Dorsolateral prefrontal cortex (tissue), 118 donors: ENCODE measurements around the gene EIF5. TPM values are rescaled to one million over a fixed set of nuclear protein-coding genes. Genes with fewer than 3 reads are reported as not detected.

Source experiments
- total RNA-seq, 120 experiments: library from RNA; stranded (reverse); gene quantifications; one replicate each; pipeline versions ENCODE4 v1.2.3 to v1.2.4, GENCODE V29; 2022

Gene EIF5
- total RNA-seq, 120 experiments from 2014 or later, result 176 to 436 (median 299) TPM

Other genes starting within 250 kb of the EIF5 start
- gene EXOC3L4, start 239.5 kb upstream of the EIF5 start, total RNA-seq, result under 1 TPM in 3 of 120 experiments, not detected in 117; 0.45 to 0.88 (median 0.49) TPM
- 10 to 100 TPM; 12.6 to 56.2 (median 22.2) TPM for gene TNFAIP2, start 210.8 kb upstream of the EIF5 start, total RNA-seq
- 100 to 1,000 TPM; 106 to 189 (median 135) TPM for gene MARK3, start 51.2 kb downstream of the EIF5 start, total RNA-seq
- 1,000 to 10,000 TPM; 1,109 to 2,418 (median 1,592) TPM for gene CKB, start 188.6 kb downstream of the EIF5 start, total RNA-seq
- 10 to 100 TPM in 119 of 120 experiments, 1 to 10 TPM in 1; 9.8 to 20.3 (median 14.3) TPM for gene TRMT61A, start 195.0 kb downstream of the EIF5 start, total RNA-seq
- gene BAG5, start 228.4 kb downstream of the EIF5 start, total RNA-seq, result 10 to 100 TPM; 25.3 to 45.6 (median 35.3) TPM
- 10 to 100 TPM; 21.7 to 47.0 (median 35.6) TPM for gene COA8, start 228.7 kb downstream of the EIF5 start, total RNA-seq